ENCODE measurements around the gene TM2D3.
"Not testable (repeated sequence)": the region's sequence is repeated elsewhere in the genome, so short reads cannot be mapped to it uniquely, and the experiment has no call there.

TM2D3 gene

DNA sequence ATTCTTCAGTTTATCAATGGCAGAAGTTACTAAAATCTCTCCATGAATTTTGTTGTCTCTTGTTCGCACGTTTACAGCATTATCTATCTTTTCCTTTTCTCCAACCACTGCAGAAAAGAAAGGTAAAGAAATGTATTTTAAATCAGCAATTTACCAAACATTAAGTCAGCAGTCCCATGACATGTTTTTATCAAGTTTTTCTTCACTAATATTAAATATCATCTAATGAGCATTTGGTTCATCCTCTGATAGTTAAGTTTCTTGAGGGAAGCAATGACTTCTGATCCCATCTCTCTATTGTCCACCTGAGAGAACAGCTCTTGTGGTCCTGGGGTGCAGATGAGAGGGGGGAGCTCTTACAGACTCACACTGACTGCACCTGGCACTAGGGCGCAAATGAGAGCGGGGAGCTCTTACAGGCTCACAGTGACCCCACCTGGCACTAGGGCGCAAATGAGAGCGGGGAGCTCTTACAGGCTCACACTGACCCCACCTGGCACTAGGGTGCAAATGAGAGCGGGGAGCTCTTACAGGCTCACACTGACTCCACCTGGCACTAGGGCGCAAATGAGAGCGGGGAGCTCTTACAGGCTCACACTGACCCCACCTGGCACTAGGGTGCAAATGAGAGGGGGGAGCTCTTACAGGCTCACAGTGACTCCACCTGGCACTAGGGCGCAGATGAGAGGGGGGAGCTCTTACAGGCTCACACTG is 2.6 kb upstream of the TM2D3 start:
- H3K4me1 ChIP-seq (ENCODE audit: insufficient read depth, low read length) = peaks cover 22% of the 10 kb centered on the region
- not testable (repeated sequence) for H3K27me3 ChIP-seq (ENCODE audit: control insufficient read depth in 1 of 2, insufficient read depth in 2 of 2, low read length in 2 of 2); H3K9ac ChIP-seq (ENCODE audit: low read length); H3K4me3 ChIP-seq (ENCODE audit: low read depth in 1 of 2, low read length in 2 of 2); H3K36me3 ChIP-seq (ENCODE audit: insufficient read depth, low read length); H3K9me3 ChIP-seq (ENCODE audit: low read length); H3K27ac ChIP-seq (ENCODE audit: low read depth, low read length)

DNA sequence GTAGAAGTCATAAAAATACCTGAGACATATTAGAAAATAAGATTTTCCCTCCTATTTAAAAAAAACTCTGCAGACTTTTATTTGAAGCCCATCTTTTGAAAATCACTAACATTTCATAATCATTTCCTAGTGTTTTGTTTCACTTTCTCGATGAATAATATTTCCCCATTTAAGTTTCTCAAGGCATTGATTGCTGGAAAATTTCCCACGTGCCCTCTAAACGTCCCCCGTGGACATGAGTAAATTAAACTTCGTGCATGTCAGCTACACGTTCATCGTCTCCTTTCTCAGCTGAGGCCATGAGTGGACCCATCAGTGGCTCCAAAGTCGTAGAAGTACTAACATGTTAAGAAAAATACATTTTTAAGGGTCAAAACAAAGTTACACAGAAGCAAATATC is 2.0 kb upstream of the TM2D3 start:
- Histone ChIP-seq H3K9ac (ENCODE audit: low read length) (no peak overlapping the region), H3K4me3 (ENCODE audit: low read depth in 1 of 2, low read length in 2 of 2) (no peak overlapping the region), H3K9me3 (ENCODE audit: low read length) (no peaks in the 10 kb centered on the region), H3K4me1 (ENCODE audit: insufficient read depth, low read length) (peaks cover 28% of the 10 kb centered on the region), H3K27me3 (ENCODE audit: control insufficient read depth in 1 of 2, insufficient read depth in 2 of 2, low read length in 2 of 2) (no peaks in the 10 kb centered on the region), H3K27ac (ENCODE audit: low read depth, low read length) (no peak overlapping the region), H3K36me3 (ENCODE audit: insufficient read depth, low read length) (peaks cover 9% of the 10 kb centered on the region)

GRCh38 chr15:101652786-101653430 is 727 bp upstream of the TM2D3 start:
- Histone ChIP-seq H3K4me3 (ENCODE audit: low read depth in 1 of 2, low read length in 2 of 2) (peak overlapping the region; percentile 59 to 85), H3K27ac (ENCODE audit: low read depth, low read length) (peak overlapping the region; percentile 93), H3K4me1 (ENCODE audit: insufficient read depth, low read length) (peaks cover 28% of the 10 kb centered on the region), H3K36me3 (ENCODE audit: insufficient read depth, low read length) (peaks cover 19% of the 10 kb centered on the region), H3K9me3 (ENCODE audit: low read length) (no peaks in the 10 kb centered on the region), H3K27me3 (ENCODE audit: control insufficient read depth in 1 of 2, insufficient read depth in 2 of 2, low read length in 2 of 2) (no peaks in the 10 kb centered on the region), H3K9ac (ENCODE audit: low read length) (peak overlapping the region; percentile 92)

- no peaks in the 10 kb centered on the region for H3K9me3 ChIP-seq (ENCODE audit: low read length)
- H3K4me1 ChIP-seq (ENCODE audit: insufficient read depth, low read length) = peaks cover 28% of the 10 kb centered on the region
- H3K27ac ChIP-seq (ENCODE audit: low read depth, low read length) = peak overlapping the region; percentile 93
- peak overlapping the region; percentile 59 to 85 for H3K4me3 ChIP-seq (ENCODE audit: low read depth in 1 of 2, low read length in 2 of 2)
- H3K27me3 ChIP-seq (ENCODE audit: control insufficient read depth in 1 of 2, insufficient read depth in 2 of 2, low read length in 2 of 2) = no peaks in the 10 kb centered on the region
- H3K9ac ChIP-seq (ENCODE audit: low read length) = peak overlapping the region; percentile 98
- peaks cover 25% of the 10 kb centered on the region for H3K36me3 ChIP-seq (ENCODE audit: insufficient read depth, low read length)
These were observed 555 bp downstream of the TM2D3 start for GRCh38 chr15:101651554-101652097.

GRCh38 chr15:101650145-101650544 is 2.0 kb downstream of the TM2D3 start:
- peaks cover 28% of the 10 kb centered on the region for H3K4me1 ChIP-seq (ENCODE audit: insufficient read depth, low read length)
- no peak overlapping the region for H3K27ac ChIP-seq (ENCODE audit: low read depth, low read length)
- no peaks in the 10 kb centered on the region for H3K9me3 ChIP-seq (ENCODE audit: low read length)
- peaks cover 33% of the 10 kb centered on the region for H3K36me3 ChIP-seq (ENCODE audit: insufficient read depth, low read length)
- H3K4me3 ChIP-seq (ENCODE audit: low read depth in 1 of 2, low read length in 2 of 2) = no peak overlapping the region
- no peaks in the 10 kb centered on the region for H3K27me3 ChIP-seq (ENCODE audit: control insufficient read depth in 1 of 2, insufficient read depth in 2 of 2, low read length in 2 of 2)
- H3K9ac ChIP-seq (ENCODE audit: low read length) = no peak overlapping the region

DNA sequence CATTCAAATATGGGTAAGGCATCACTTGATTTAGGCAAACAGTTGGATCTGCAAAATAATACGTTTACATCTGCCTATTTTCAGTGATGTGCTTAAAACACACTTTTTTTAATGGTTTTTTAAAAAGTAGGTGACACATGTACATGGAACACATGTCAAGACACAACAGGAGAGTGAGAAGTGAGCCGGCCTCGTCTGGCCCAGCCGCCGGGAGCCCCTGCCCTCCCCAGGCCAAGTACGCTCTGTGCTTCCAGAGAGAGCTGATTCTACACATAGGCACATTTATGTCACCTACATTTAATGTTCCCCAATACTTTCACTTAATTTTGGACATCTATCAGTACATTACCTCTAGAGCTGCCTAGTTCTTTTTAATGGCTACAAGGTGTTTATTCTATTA is 3.8 kb downstream of the TM2D3 start:
- Histone ChIP-seq H3K9me3 (ENCODE audit: low read length) (no peaks in the 10 kb centered on the region), H3K27ac (ENCODE audit: low read depth, low read length) (no peak overlapping the region), H3K27me3 (ENCODE audit: control insufficient read depth in 1 of 2, insufficient read depth in 2 of 2, low read length in 2 of 2) (no peaks in the 10 kb centered on the region), H3K36me3 (ENCODE audit: insufficient read depth, low read length) (peaks cover 47% of the 10 kb centered on the region), H3K4me1 (ENCODE audit: insufficient read depth, low read length) (peaks cover 28% of the 10 kb centered on the region), H3K9ac (ENCODE audit: low read length) (no peak overlapping the region), H3K4me3 (ENCODE audit: low read depth in 1 of 2, low read length in 2 of 2) (no peak overlapping the region)

DNA sequence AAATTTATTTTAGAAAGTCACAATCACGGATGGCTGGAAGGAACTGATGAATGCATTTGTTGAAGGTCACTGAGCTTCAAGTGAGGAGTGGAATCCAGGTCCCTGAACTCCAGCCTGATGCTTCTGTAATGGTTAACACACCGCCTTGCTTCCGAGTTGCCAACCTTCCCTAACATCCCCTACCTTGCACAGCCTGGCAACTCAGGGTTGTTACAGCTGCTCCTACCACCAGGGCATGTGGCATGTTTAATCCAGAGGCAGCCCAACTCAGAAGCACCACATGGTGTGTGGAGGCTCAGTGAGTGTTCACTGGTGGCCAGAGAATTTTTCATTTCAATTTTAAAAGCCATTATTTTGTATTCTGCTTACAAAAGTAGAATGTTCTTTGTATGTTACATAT is 4.9 kb downstream of the TM2D3 start:
- H3K36me3 ChIP-seq (ENCODE audit: insufficient read depth, low read length) = peaks cover 56% of the 10 kb centered on the region
- no peak overlapping the region for H3K9ac ChIP-seq (ENCODE audit: low read length)
- H3K27ac ChIP-seq (ENCODE audit: low read depth, low read length) = no peak overlapping the region
- H3K4me3 ChIP-seq (ENCODE audit: low read depth in 1 of 2, low read length in 2 of 2) = no peak overlapping the region
- peaks cover 22% of the 10 kb centered on the region for H3K4me1 ChIP-seq (ENCODE audit: insufficient read depth, low read length)
- no peaks in the 10 kb centered on the region for H3K27me3 ChIP-seq (ENCODE audit: control insufficient read depth in 1 of 2, insufficient read depth in 2 of 2, low read length in 2 of 2)
- H3K9me3 ChIP-seq (ENCODE audit: low read length) = no peaks in the 10 kb centered on the region

DNA sequence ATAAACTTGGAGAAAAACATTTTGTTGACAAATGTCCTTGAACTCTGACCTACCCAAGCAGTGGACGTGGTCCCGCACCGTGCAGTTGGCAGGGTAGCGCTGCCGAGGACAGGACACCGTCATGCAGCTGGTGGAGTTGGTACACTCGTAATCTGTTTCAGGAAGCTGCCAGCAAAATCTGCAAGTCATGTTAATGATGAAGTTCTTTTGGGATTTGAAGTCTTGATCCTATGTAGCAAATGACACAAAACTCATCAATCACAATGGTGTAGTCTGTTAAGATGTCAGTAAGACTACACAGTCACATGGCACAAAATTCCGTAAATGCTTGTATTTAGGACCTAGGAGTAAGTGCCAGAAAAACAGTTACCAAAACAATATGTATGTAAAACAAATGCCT is 5.5 kb downstream of the TM2D3 start:
- Histone ChIP-seq H3K9me3 (ENCODE audit: low read length) (no peaks in the 10 kb centered on the region), H3K27me3 (ENCODE audit: control insufficient read depth in 1 of 2, insufficient read depth in 2 of 2, low read length in 2 of 2) (no peaks in the 10 kb centered on the region), H3K9ac (ENCODE audit: low read length) (no peak overlapping the region), H3K27ac (ENCODE audit: low read depth, low read length) (no peak overlapping the region), H3K36me3 (ENCODE audit: insufficient read depth, low read length) (peaks cover 61% of the 10 kb centered on the region), H3K4me3 (ENCODE audit: low read depth in 1 of 2, low read length in 2 of 2) (no peak overlapping the region), H3K4me1 (ENCODE audit: insufficient read depth, low read length) (peaks cover 22% of the 10 kb centered on the region)

GRCh38 chr15:101642361-101642760 is 9.8 kb downstream of the TM2D3 start:
- H3K9ac ChIP-seq (ENCODE audit: low read length) = no peak overlapping the region
- no peaks in the 10 kb centered on the region for H3K9me3 ChIP-seq (ENCODE audit: low read length)
- H3K36me3 ChIP-seq (ENCODE audit: insufficient read depth, low read length) = peaks cover 57% of the 10 kb centered on the region
- H3K4me1 ChIP-seq (ENCODE audit: insufficient read depth, low read length) = peaks cover 3% of the 10 kb centered on the region
- no peaks in the 10 kb centered on the region for H3K27me3 ChIP-seq (ENCODE audit: control insufficient read depth in 1 of 2, insufficient read depth in 2 of 2, low read length in 2 of 2)
- H3K4me3 ChIP-seq (ENCODE audit: low read depth in 1 of 2, low read length in 2 of 2) = no peak overlapping the region
- H3K27ac ChIP-seq (ENCODE audit: low read depth, low read length) = no peak overlapping the region

- H3K9ac ChIP-seq (ENCODE audit: low read length) = no peak overlapping the region
- no peaks in the 10 kb centered on the region for H3K9me3 ChIP-seq (ENCODE audit: low read length)
- H3K4me1 ChIP-seq (ENCODE audit: insufficient read depth, low read length) = peaks cover 3% of the 10 kb centered on the region
- H3K36me3 ChIP-seq (ENCODE audit: insufficient read depth, low read length) = peaks cover 52% of the 10 kb centered on the region
- no peak overlapping the region for H3K27ac ChIP-seq (ENCODE audit: low read depth, low read length)
- no peak overlapping the region for H3K4me3 ChIP-seq (ENCODE audit: low read depth in 1 of 2, low read length in 2 of 2)
- no peaks in the 10 kb centered on the region for H3K27me3 ChIP-seq (ENCODE audit: control insufficient read depth in 1 of 2, insufficient read depth in 2 of 2, low read length in 2 of 2)
These were observed 10.3 kb downstream of the TM2D3 start for GRCh38 chr15:101641894-101642293.

- Histone ChIP-seq H3K9me3 (ENCODE audit: low read length) (no peaks in the 10 kb centered on the region), H3K4me3 (ENCODE audit: low read depth in 1 of 2, low read length in 2 of 2) (no peak overlapping the region), H3K36me3 (ENCODE audit: insufficient read depth, low read length) (peaks cover 48% of the 10 kb centered on the region), H3K4me1 (ENCODE audit: insufficient read depth, low read length) (peaks cover 3% of the 10 kb centered on the region), H3K9ac (ENCODE audit: low read length) (no peak overlapping the region), H3K27ac (ENCODE audit: low read depth, low read length) (no peak overlapping the region), H3K27me3 (ENCODE audit: control insufficient read depth in 1 of 2, insufficient read depth in 2 of 2, low read length in 2 of 2) (no peaks in the 10 kb centered on the region)
These were observed 10.9 kb downstream of the TM2D3 start for GRCh38 chr15:101641129-101641764.

All from muscle layer of colon (tissue), 2 donors.